NT2/D1 (cell line): Measurements from ENCODE around the gene GPR78.

ENCODE experiments used
- YY1 ChIP-seq: IDR thresholded peaks from 2 replicates; pipeline ENCODE4 v1.6.1; 2011; ENCODE audit not compliant: insufficient read length, insufficient read depth
- ZNF274 ChIP-seq: IDR thresholded peaks from 2 replicates; pipeline ENCODE4 v1.6.1; 2011; ENCODE audit warnings: mild to moderate bottlenecking, low read depth, low read length

GRCh38 chr4:8606476-8606875, 26.3 kb downstream of the GPR78 start:
- TF ChIP-seq ZNF274 = no peak
- TF ChIP-seq YY1 = no peak
